Loucy (cell line): ENCODE data around the gene ACVR1.
A peak's percentile ranks its signal among the peaks of the same experiment; 100 is the strongest.

Experiments
- H2AFZ ChIP-seq: fragments of 200-600 bp; sonication (generic); 2 replicates; pipeline ENCODE4 v1.6.0; 2016; ENCODE audit warnings: antibody characterized with exemption, mild to moderate bottlenecking, low read length, moderate library complexity
- H3F3A ChIP-seq: fragments of 200-600 bp; 2 replicates; pipeline ENCODE4 v1.6.0; 2016; ENCODE audit warnings: antibody characterized with exemption, low read depth, mild to moderate bottlenecking
- H3K27me3 ChIP-seq: fragments of 200-600 bp; sonication (generic); 2 replicates; pipeline ENCODE4 v1.6.1; 2014; ENCODE audit warnings: low read length, mild to moderate bottlenecking; ENCODE audit not compliant: insufficient read depth, poor library complexity, severe bottlenecking
- H3K36me3 ChIP-seq: fragments of 200-600 bp; sonication (generic); 2 replicates; pipeline ENCODE4 v1.6.1; 2016; ENCODE audit warnings: low read length; ENCODE audit not compliant: insufficient read depth
- H3K4me1 ChIP-seq: fragments of 200-600 bp; sonication (generic); 2 replicates; pipeline ENCODE4 v1.5.1; 2014; ENCODE audit warnings: low read length, mild to moderate bottlenecking; ENCODE audit not compliant: insufficient read depth, poor library complexity, severe bottlenecking
- H3K4me2 ChIP-seq: fragments of 200-600 bp; sonication (generic); 2 replicates; pipeline ENCODE4 v1.6.0; 2014; ENCODE audit warnings: antibody characterized with exemption, low read length, low read depth, mild to moderate bottlenecking; ENCODE audit not compliant: poor library complexity, severe bottlenecking
- H3K4me3 ChIP-seq: fragments of 200-600 bp; sonication (generic); 2 replicates; pipeline ENCODE4 v1.5.1; 2014; ENCODE audit warnings: low read length, mild to moderate bottlenecking, mixed read lengths; ENCODE audit not compliant: poor library complexity, severe bottlenecking
- H3K79me2 ChIP-seq: fragments of 200-600 bp; sonication (generic); 2 replicates; pipeline ENCODE4 v1.6.1; 2014; ENCODE audit warnings: low read length; ENCODE audit not compliant: insufficient read depth
- H3K9ac ChIP-seq: fragments of 200-600 bp; sonication (generic); 2 replicates; pipeline ENCODE4 v1.6.0; 2014; ENCODE audit warnings: mild to moderate bottlenecking, low read depth, low read length, moderate library complexity; ENCODE audit not compliant: poor library complexity, severe bottlenecking
- H3K9me2 ChIP-seq: fragments of 200-600 bp; sonication (generic); replicated peaks from 2 replicates; pipeline ENCODE4 v1.6.1; 2016; ENCODE audit warnings: low read depth, low read length, mixed read lengths
- H3K9me3 ChIP-seq: fragments of 200-600 bp; sonication (generic); 2 replicates; pipeline ENCODE4 v1.6.1; 2014; ENCODE audit warnings: mild to moderate bottlenecking, antibody characterized with exemption, low read length, low read depth; ENCODE audit not compliant: insufficient read depth
- H4K20me1 ChIP-seq: fragments of 200-600 bp; sonication (generic); 2 replicates; pipeline ENCODE4 v1.6.0; 2014; ENCODE audit warnings: antibody characterized with exemption, low read length, mild to moderate bottlenecking; ENCODE audit not compliant: insufficient read depth, poor library complexity, severe bottlenecking
- EZH2phosphoT487 ChIP-seq: fragments of 200-600 bp; IDR thresholded peaks from 2 replicates; pipeline ENCODE4 v1.6.1; 2018; ENCODE audit warnings: antibody characterized with exemption, mild to moderate bottlenecking, moderate library complexity, borderline replicate concordance
- TF ChIP-seq, protein P1 (sequence below): fragments of 200-600 bp; sonication (generic); conservative IDR thresholded peaks from 2 replicates; pipeline ENCODE4 v1.5.1; 2014; ENCODE audit warnings: mild to moderate bottlenecking, antibody characterized with exemption, low read length

Gene ACVR1

DNA sequence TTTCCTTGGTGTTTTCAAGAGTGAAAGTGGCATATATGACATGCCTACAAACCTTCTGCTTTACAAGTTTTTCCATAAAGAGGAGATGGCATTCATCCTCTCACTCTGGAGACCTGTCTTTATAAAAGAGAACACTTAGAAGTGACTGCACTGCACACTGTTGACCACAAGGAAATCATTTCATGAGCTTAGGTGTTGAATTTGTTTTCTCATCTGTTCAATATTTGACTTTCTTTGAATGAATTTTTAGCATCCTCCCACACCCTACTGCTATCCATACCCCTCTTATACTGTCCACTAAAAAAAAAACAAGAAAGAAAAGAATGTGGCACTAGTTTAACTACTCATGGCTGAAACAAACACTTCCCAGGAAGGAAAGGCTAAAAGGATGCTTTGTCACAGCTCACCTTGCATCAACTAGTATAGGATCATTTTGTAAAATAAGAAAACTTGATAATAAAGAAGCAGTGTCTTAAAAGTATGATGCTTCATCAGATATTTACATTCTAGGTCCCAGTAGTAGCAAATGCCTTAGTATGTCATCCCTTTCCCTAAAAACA, 83.0 kb downstream of the ACVR1 start:
- H3K4me1 ChIP-seq, result peaks cover 5% of the 10 kb centered on the region
- H3K9me3 ChIP-seq, result no peaks in the 10 kb centered on the region
- H3K4me2 ChIP-seq, result no peak overlapping the region
- H3K27me3 ChIP-seq, result no peaks in the 10 kb centered on the region
- H3K79me2 ChIP-seq, result no peaks in the 10 kb centered on the region
- TF ChIP-seq, protein P1, sequence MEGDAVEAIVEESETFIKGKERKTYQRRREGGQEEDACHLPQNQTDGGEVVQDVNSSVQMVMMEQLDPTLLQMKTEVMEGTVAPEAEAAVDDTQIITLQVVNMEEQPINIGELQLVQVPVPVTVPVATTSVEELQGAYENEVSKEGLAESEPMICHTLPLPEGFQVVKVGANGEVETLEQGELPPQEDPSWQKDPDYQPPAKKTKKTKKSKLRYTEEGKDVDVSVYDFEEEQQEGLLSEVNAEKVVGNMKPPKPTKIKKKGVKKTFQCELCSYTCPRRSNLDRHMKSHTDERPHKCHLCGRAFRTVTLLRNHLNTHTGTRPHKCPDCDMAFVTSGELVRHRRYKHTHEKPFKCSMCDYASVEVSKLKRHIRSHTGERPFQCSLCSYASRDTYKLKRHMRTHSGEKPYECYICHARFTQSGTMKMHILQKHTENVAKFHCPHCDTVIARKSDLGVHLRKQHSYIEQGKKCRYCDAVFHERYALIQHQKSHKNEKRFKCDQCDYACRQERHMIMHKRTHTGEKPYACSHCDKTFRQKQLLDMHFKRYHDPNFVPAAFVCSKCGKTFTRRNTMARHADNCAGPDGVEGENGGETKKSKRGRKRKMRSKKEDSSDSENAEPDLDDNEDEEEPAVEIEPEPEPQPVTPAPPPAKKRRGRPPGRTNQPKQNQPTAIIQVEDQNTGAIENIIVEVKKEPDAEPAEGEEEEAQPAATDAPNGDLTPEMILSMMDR, result 0 out of 2 replicates have a peak, but pooled peaks have one; percentile 1
- TF ChIP-seq EZH2phosphoT487, result no peak
- H2AFZ ChIP-seq, result no peak overlapping the region
- H3K4me3 ChIP-seq, result no peak overlapping the region
- no peaks in the 10 kb centered on the region for H3F3A ChIP-seq
- H4K20me1 ChIP-seq, result no peaks in the 10 kb centered on the region
- H3K9me2 ChIP-seq, result no peaks in the 10 kb centered on the region
- H3K9ac ChIP-seq, result no peak overlapping the region
- H3K36me3 ChIP-seq, result no peaks in the 10 kb centered on the region

DNA sequence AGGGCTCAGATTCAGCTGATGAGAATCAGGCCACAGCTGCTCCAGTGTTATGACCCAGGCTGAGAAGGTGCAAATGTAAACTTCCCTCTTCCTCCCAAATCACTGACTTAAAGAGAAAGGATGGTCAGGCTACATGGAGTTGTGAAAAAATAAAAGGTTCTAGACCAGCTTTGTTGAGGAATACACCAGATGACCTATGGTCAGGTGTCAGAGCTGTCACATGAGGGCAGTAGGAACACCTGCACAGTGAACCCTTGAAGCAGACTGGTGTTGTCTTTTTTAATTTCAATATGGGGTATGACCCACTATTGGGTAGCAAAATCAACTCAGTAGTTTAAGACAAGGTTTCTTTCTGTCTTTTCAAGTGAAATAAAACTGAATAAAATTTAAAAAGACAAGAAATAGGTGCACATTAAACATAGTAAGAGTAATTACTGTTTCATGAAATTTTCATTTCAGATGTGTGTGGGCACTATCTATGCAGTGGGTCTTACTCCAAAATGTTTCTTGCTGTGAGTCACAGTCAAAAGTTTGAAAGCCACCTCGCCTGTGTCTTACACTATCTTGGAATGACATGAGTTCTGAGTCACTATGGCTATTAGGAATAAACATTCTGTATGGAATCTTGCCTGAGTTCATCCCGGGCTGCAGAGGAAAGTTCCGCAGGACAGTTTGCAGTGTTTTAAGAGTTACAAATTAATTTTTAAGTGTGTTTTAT, 83.6 kb downstream of the ACVR1 start:
- Histone ChIP-seq H3K4me3 (no peak overlapping the region), H3K4me1 (peaks cover 5% of the 10 kb centered on the region), H3K9me2 (no peaks in the 10 kb centered on the region), H2AFZ (no peak overlapping the region), H3K27me3 (no peaks in the 10 kb centered on the region), H3K36me3 (no peaks in the 10 kb centered on the region), H3K79me2 (no peaks in the 10 kb centered on the region), H3F3A (no peaks in the 10 kb centered on the region), H4K20me1 (no peaks in the 10 kb centered on the region), H3K9me3 (no peaks in the 10 kb centered on the region), H3K4me2 (no peak overlapping the region), H3K9ac (no peak overlapping the region)
- TF ChIP-seq EZH2phosphoT487, result no peak
- TF ChIP-seq, protein P1, result no peak

DNA sequence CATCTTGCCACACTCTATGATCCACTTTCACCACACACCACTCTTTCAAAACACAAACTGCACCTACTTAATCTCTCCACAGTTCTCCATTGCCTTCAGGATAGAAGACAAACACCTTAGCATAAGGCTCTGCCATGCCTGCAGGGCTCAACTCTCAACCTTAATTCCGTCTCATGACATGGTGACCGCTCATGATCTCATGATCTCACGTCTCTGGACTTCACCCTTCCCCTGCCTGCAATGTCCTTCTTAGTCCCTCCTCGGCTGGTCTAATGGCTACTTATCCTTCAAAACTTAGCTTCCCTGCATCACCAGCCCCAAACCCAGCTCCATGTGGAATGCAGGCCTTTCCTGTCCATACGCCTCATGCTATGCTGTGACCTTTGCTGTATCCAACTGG, 85.3 kb downstream of the ACVR1 start:
- Histone ChIP-seq H3K9ac (no peak overlapping the region), H3K36me3 (no peaks in the 10 kb centered on the region), H3F3A (no peaks in the 10 kb centered on the region), H4K20me1 (no peaks in the 10 kb centered on the region), H3K9me3 (no peaks in the 10 kb centered on the region), H3K79me2 (no peaks in the 10 kb centered on the region), H3K9me2 (no peaks in the 10 kb centered on the region), H3K4me1 (peaks cover 5% of the 10 kb centered on the region), H3K4me2 (no peak overlapping the region), H3K4me3 (no peak overlapping the region), H2AFZ (no peak overlapping the region), H3K27me3 (no peaks in the 10 kb centered on the region)
- TF ChIP-seq, protein P1, result no peak
- TF ChIP-seq EZH2phosphoT487, result no peak
